ENCODE results near the gene ZDHHC13. TPM values are rescaled to one million over a fixed set of nuclear protein-coding genes. Genes with fewer than 3 reads are reported as not detected.

ZDHHC13 gene
- total RNA-seq, 4 donors from 2014 or later: 7.4 to 31.5 (median 12.7) TPM

DNA sequence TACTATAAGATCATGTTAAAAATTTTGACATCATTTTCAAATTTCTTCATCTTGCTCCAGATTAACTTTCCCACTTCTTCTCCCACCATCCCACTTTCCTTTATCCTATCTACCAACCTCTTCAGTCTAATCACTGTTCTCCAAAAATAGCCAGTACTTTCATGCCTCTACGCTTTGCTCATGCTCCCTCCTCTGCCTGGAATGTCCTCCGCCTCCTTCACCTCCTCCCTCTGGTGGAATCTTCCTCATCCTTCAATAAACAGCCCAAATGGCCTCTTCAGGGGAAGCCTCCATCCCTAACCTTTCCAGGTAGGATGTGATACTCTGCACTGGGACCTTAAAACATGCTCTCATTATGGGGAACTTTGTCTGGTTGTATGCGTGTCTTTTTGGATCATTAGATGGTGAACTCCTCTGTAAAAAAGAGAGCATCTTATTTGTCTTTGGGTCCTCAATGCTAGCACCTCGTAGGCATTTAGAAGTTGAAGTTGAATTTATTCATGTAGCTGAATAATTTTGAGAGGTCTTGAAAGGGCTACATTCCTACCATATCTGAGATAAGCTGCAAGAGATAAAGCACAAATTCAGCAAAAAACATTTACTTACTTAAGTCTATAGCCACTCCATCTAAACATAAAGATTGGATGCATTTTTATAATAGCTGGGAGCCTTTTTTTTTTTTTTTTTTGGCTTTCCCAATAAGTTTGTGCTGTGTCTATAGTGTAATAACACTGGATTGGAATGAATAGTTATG, 92.8 kb downstream of the ZDHHC13 start:
- H3K36me3 ChIP-seq: no peaks in the 10 kb centered on the region
- H3K27ac ChIP-seq: no peak overlapping the region
- H3K4me3 ChIP-seq: no peak overlapping the region
- intact Hi-C loops (cut with DNase I; ENCODE audit: low total_unique reads): no loop called here
- TF ChIP-seq, protein P1, sequence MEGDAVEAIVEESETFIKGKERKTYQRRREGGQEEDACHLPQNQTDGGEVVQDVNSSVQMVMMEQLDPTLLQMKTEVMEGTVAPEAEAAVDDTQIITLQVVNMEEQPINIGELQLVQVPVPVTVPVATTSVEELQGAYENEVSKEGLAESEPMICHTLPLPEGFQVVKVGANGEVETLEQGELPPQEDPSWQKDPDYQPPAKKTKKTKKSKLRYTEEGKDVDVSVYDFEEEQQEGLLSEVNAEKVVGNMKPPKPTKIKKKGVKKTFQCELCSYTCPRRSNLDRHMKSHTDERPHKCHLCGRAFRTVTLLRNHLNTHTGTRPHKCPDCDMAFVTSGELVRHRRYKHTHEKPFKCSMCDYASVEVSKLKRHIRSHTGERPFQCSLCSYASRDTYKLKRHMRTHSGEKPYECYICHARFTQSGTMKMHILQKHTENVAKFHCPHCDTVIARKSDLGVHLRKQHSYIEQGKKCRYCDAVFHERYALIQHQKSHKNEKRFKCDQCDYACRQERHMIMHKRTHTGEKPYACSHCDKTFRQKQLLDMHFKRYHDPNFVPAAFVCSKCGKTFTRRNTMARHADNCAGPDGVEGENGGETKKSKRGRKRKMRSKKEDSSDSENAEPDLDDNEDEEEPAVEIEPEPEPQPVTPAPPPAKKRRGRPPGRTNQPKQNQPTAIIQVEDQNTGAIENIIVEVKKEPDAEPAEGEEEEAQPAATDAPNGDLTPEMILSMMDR (IDR thresholded peaks at IDR 0.05): no peak
- no peak for TF ChIP-seq POLR2A (IDR thresholded peaks at IDR 0.05)
- H3K9me3 ChIP-seq: no peaks in the 10 kb centered on the region
- no peaks in the 10 kb centered on the region for H3K27me3 ChIP-seq
- DNase-seq: no peak
- H3K4me1 ChIP-seq: no peaks in the 10 kb centered on the region

DNA sequence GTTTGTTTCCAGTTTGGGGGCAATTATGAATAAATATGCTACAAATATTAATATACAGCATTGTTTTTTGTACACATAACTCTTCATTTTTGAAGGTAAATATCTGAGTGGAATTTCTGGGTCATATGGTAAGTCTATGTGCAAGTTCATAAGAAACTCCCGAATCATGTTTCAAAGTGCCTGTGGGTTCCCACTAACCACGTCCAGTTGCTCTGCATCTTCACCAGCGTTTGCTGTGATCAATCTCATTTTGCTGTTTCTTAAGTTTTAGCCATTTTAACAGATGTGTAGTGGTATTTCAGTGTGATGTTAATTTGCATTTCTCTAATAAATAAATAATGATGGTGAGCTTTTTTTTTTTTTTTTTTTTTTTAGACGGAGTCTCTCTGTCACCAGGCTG, 99.1 kb downstream of the ZDHHC13 start:
- no peaks in the 10 kb centered on the region for H3K36me3 ChIP-seq
- no peak overlapping the region for H3K27ac ChIP-seq
- H3K27me3 ChIP-seq: no peaks in the 10 kb centered on the region
- TF ChIP-seq POLR2A (IDR thresholded peaks at IDR 0.05): no peak
- TF ChIP-seq, protein P1 (IDR thresholded peaks at IDR 0.05): no peak
- no peaks in the 10 kb centered on the region for H3K9me3 ChIP-seq
- DNase-seq: no peak
- H3K4me1 ChIP-seq: no peaks in the 10 kb centered on the region
- intact Hi-C loops (cut with DNase I; ENCODE audit: low total_unique reads): no loop called here
- no peak overlapping the region for H3K4me3 ChIP-seq

DNA sequence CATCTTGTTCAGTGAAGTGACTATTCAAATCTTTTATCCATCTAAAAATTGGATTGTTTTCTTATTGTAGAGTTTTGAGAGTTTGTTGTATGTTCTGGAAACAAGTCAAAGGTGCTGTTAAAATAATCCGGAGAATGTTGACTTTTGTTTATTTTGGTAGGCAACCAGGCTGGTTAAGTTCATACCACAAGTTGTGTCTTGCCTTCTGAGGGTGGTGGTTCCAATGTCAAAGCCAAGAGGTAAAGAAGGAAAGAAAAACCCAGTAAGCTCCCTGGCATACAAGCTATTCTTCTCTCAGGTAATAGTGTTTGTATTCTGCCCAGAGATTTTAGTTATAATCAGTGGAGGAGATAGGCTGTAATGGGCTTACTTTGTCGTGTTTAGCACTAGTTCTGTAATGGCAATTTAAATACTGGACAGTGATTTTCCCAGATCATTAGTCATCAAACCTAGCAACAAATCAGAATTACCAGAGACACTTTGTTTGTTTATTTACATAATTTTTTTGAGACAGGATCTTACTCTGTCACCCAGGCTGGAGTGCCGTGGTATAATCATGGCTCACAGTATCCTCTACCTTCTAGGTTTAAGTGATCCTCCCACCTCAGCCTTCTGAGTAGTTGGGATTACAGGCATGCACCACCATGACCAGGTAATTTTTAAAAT, 99.9 kb downstream of the ZDHHC13 start:
- Histone ChIP-seq H3K9me3 (no peaks in the 10 kb centered on the region), H3K36me3 (no peaks in the 10 kb centered on the region), H3K4me1 (no peaks in the 10 kb centered on the region), H3K4me3 (no peak overlapping the region), H3K27ac (no peak overlapping the region), H3K27me3 (no peaks in the 10 kb centered on the region)
- no peak for DNase-seq
- TF ChIP-seq, protein P1 (IDR thresholded peaks at IDR 0.05): no peak
- no peak for TF ChIP-seq POLR2A (IDR thresholded peaks at IDR 0.05)
- intact Hi-C loops (cut with DNase I; ENCODE audit: low total_unique reads): no loop called here

GRCh38 chr11:19218216-19218615, 101.2 kb downstream of the ZDHHC13 start:
- Histone ChIP-seq H3K27ac (no peak overlapping the region), H3K36me3 (no peaks in the 10 kb centered on the region), H3K4me1 (no peaks in the 10 kb centered on the region), H3K9me3 (no peaks in the 10 kb centered on the region), H3K27me3 (no peaks in the 10 kb centered on the region), H3K4me3 (no peak overlapping the region)
- intact Hi-C loops (cut with DNase I; ENCODE audit: low total_unique reads): no loop called here
- TF ChIP-seq POLR2A (IDR thresholded peaks at IDR 0.05): no peak
- TF ChIP-seq, protein P1 (IDR thresholded peaks at IDR 0.05): no peak
- no peak for DNase-seq

- H3K27ac ChIP-seq: no peak overlapping the region
- H3K9me3 ChIP-seq: no peaks in the 10 kb centered on the region
- intact Hi-C loops (cut with DNase I; ENCODE audit: low total_unique reads): no loop called here
- H3K36me3 ChIP-seq: no peaks in the 10 kb centered on the region
- TF ChIP-seq, protein P1 (IDR thresholded peaks at IDR 0.05): no peak
- TF ChIP-seq POLR2A (IDR thresholded peaks at IDR 0.05): no peak
- no peak for DNase-seq
- H3K27me3 ChIP-seq: no peaks in the 10 kb centered on the region
- no peaks in the 10 kb centered on the region for H3K4me1 ChIP-seq
- no peak overlapping the region for H3K4me3 ChIP-seq
These were observed 102.0 kb downstream of the ZDHHC13 start for GRCh38 chr11:19218786-19219460.
